Measurements from ENCODE around the gene DNAJC2.

- no peak for TF ChIP-seq CTCF (IDR thresholded peaks at IDR 0.05)
- no peak for TF ChIP-seq EZH2 (IDR thresholded peaks at IDR 0.05)
- no peak for TF ChIP-seq EZH2phosphoT487 (IDR thresholded peaks at IDR 0.05)
Measured at GRCh38 chr7:103341466-103341865, 3.1 kb downstream of the DNAJC2 start.
